OCI-LY3 (cell line): ENCODE results near the gene PRDX6.

Experiments used
- CTCF ChIP-seq: fragments of 200-600, 300-600 bp; sonication (generic); IDR thresholded peaks from 2 replicates; pipeline ENCODE4 v1.5.1; 2014; ENCODE audit warnings: antibody characterized with exemption, low read length, low read depth
- EZH2phosphoT487 ChIP-seq: fragments of 200-600 bp; shearing (Covaris generic); IDR thresholded peaks from 2 replicates; pipeline ENCODE4 v1.6.1; 2018; ENCODE audit warnings: antibody characterized with exemption, mixed run types, low read depth

DNA sequence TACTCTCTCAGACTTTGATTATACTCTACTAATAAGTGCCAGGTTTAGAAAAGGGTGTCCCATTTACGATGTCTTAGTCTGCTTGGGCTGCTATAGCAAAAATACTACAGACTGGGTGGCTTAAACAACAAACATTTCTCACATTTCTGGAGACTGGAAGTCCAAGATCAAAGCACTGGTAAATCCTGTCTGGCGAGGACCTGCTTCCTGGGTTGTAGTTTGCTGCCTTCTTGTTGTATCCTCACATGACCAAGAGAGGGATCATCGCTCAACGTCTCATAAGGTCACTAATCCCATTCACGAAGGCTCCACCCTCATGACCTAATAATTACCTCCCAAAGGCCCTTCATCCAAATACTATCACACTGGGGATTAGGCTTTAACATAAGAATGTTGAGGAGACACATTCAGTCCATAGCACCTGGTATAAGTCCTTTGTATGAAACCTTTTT, 12.0 kb downstream of the PRDX6 start:
- peak; percentile 7; the same call in 1 of the 2 replicates for TF ChIP-seq CTCF
- no peak for TF ChIP-seq EZH2phosphoT487
